WI38 (cell line): ENCODE measurements around the gene GOLT1B.
"Not testable (repeated sequence)": the region's sequence is repeated elsewhere in the genome, so short reads cannot be mapped to it uniquely, and the experiment has no call there.

Source experiments
- H3K4me3 ChIP-seq: 2 replicates; pipeline ENCODE4 v1.5.1; 2011; ENCODE audit warnings: low read depth, mild to moderate bottlenecking, control low read depth, low read length
- TF ChIP-seq, protein P1 (sequence below): IDR thresholded peaks from 2 replicates; pipeline ENCODE4 v1.5.1; 2012; ENCODE audit warnings: low read depth, mild to moderate bottlenecking, control low read depth, low read length

Gene GOLT1B, protein sequence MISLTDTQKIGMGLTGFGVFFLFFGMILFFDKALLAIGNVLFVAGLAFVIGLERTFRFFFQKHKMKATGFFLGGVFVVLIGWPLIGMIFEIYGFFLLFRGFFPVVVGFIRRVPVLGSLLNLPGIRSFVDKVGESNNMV

GRCh38 chr12:21501258-21502163 lies at the start of gene GOLT1B, which contains the start of gene RECQL:
GOLT1B (plus strand) TSS chr12:21501789; CDS start chr12:21501924, 135 bp downstream.
RECQL (minus strand) TSS chr12:21501635; CDS start chr12:21499570, 2,065 bp downstream.
- TF ChIP-seq, protein P1, sequence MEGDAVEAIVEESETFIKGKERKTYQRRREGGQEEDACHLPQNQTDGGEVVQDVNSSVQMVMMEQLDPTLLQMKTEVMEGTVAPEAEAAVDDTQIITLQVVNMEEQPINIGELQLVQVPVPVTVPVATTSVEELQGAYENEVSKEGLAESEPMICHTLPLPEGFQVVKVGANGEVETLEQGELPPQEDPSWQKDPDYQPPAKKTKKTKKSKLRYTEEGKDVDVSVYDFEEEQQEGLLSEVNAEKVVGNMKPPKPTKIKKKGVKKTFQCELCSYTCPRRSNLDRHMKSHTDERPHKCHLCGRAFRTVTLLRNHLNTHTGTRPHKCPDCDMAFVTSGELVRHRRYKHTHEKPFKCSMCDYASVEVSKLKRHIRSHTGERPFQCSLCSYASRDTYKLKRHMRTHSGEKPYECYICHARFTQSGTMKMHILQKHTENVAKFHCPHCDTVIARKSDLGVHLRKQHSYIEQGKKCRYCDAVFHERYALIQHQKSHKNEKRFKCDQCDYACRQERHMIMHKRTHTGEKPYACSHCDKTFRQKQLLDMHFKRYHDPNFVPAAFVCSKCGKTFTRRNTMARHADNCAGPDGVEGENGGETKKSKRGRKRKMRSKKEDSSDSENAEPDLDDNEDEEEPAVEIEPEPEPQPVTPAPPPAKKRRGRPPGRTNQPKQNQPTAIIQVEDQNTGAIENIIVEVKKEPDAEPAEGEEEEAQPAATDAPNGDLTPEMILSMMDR: no peak
- H3K4me3 ChIP-seq: peak within 1 kb of the TSS; percentile 86

- H3K4me3 ChIP-seq: no peak overlapping the region
- TF ChIP-seq, protein P1: no peak
Observed at GRCh38 chr12:21453312-21453852, 48.2 kb upstream of the GOLT1B start.

DNA sequence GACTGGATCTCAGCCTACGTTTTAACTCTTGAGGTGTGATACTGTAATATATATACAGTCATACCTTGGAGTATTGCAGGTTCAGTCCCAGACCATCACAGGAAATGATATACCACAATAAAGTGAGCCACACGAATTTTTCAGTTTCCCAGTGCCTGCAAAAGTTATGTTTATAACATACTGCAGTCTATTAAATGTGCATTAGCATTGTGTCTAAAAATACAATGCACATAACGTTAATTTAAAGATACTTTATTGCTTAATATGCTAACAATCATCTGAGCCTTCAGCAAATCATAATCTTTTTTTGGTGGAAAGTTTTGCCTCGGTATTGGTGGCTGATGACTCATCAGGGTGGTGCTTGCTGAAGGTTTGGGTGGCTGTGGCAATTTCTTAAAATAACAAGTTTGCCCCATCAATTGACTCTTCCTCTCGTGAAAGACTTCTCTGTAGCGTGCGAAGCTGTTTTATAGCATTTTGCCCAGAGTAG lies 45.3 kb upstream of the GOLT1B start:
- H3K4me3 ChIP-seq: no peak overlapping the region
- TF ChIP-seq, protein P1: no peak

- no peak overlapping the region for H3K4me3 ChIP-seq
- TF ChIP-seq, protein P1: no peak
Observed at GRCh38 chr12:21459474-21459873, 42.1 kb upstream of the GOLT1B start.

DNA sequence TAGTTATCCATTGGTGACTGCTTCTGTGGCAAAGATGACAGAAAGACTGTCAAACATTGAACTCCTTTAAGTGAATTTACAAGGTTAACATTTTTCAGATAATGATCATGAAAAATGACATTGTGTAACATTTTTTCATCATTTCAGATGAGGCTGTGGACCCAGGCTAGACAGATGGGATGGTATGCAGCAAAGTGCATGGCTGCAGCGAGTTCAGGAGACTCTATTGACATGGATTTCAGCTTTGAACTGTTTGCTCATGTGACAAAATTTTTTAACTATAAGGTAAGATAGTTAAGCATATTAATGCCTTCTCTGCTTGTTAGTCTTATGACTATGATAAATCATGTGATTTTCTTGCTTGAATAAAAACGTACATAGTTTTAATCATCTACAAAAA lies 34.3 kb upstream of the GOLT1B start:
- H3K4me3 ChIP-seq: not testable (repeated sequence)

- no peak overlapping the region for H3K4me3 ChIP-seq
- TF ChIP-seq, protein P1: no peak
Observed at GRCh38 chr12:21471294-21471693, 30.3 kb upstream of the GOLT1B start.

GRCh38 chr12:21472197-21472823 lies 29.3 kb upstream of the GOLT1B start:
- no peak overlapping the region for H3K4me3 ChIP-seq
- TF ChIP-seq, protein P1: no peak
